ENCODE data around the gene GABRG3. TPM values are rescaled to one million over a fixed set of nuclear protein-coding genes. Genes with fewer than 3 reads are reported as not detected.

GABRG3 gene
- total and polyA plus RNA-seq, 2 of the 4 experiments (the other 2 are of a cell fraction): not detected

DNA sequence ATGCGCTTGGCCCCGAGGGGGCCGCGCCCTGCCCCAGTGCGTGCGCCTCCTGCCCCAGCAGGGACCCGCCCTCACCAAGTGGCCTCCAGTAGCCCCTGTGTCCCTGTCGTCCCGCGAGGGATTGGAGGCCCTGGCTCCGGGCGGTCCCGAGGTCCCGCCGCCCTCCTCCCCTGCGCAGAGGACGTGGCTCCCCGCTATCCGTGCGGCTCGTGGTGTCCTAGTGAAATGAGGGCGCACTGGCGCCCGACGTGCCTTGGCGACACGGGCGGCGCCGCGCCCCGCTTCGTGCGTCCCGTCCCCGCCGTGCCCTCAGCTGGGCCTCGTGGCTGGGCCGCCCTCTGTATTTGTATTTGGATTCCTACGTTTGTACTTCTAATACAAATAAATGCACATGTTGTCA lies 570.6 kb downstream of the GABRG3 start:
- no peak overlapping the region for H4K91ac ChIP-seq (ENCODE audit: insufficient read depth, low read depth, low read length)
- H3K9me1 ChIP-seq (ENCODE audit: insufficient read depth, low read length): no peaks in the 10 kb centered on the region
- no peaks in the 10 kb centered on the region for H4K20me1 ChIP-seq (ENCODE audit: insufficient read depth, low read length)
- H4K8ac ChIP-seq (ENCODE audit: low read depth in 2 of 2, low read length in 2 of 2): no peak overlapping the region
- H3K56ac ChIP-seq (ENCODE audit: extremely low read depth, insufficient read depth, low read length): no peak overlapping the region
- H3K23ac ChIP-seq (ENCODE audit: low read depth, low read length): no peak overlapping the region
- no peak overlapping the region for H3K4me3 ChIP-seq (ENCODE audit: insufficient read depth, low read depth, low read length)
- H3K18ac ChIP-seq (ENCODE audit: low read depth, low read length): no peak overlapping the region
- TF ChIP-seq MXI1 (IDR thresholded peaks at IDR 0.05; ENCODE audit: borderline replicate concordance, low read depth, low read length) (no peak), FOS (IDR thresholded peaks at IDR 0.05; ENCODE audit: low read depth, low read length) (no peak), MAZ (IDR thresholded peaks at IDR 0.05; ENCODE audit: borderline replicate concordance, low read depth, low read length) (no peak), RAD21 (IDR thresholded peaks at IDR 0.05; ENCODE audit: low read length) (no peak), SMC3 (IDR thresholded peaks at IDR 0.05; ENCODE audit: low read depth, low read length) (no peak), BHLHE40 (IDR thresholded peaks at IDR 0.05; ENCODE audit: low read depth, low read length) (no peak), RCOR1 (IDR thresholded peaks at IDR 0.05; ENCODE audit: insufficient replicate concordance, low read length) (no peak), CEBPB (IDR thresholded peaks at IDR 0.05; ENCODE audit: low read depth, low read length) (no peak), CHD1 (IDR thresholded peaks at IDR 0.05; ENCODE audit: low read depth, low read length) (no peak), RFX5 (IDR thresholded peaks at IDR 0.05; ENCODE audit: low read depth, low read length) (no peak)
- TF ChIP-seq, protein P1, sequence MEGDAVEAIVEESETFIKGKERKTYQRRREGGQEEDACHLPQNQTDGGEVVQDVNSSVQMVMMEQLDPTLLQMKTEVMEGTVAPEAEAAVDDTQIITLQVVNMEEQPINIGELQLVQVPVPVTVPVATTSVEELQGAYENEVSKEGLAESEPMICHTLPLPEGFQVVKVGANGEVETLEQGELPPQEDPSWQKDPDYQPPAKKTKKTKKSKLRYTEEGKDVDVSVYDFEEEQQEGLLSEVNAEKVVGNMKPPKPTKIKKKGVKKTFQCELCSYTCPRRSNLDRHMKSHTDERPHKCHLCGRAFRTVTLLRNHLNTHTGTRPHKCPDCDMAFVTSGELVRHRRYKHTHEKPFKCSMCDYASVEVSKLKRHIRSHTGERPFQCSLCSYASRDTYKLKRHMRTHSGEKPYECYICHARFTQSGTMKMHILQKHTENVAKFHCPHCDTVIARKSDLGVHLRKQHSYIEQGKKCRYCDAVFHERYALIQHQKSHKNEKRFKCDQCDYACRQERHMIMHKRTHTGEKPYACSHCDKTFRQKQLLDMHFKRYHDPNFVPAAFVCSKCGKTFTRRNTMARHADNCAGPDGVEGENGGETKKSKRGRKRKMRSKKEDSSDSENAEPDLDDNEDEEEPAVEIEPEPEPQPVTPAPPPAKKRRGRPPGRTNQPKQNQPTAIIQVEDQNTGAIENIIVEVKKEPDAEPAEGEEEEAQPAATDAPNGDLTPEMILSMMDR (conservative IDR thresholded peaks at IDR 0.05; ENCODE audit: low read depth, low read length): no peak
- TF ChIP-seq, protein P2, sequence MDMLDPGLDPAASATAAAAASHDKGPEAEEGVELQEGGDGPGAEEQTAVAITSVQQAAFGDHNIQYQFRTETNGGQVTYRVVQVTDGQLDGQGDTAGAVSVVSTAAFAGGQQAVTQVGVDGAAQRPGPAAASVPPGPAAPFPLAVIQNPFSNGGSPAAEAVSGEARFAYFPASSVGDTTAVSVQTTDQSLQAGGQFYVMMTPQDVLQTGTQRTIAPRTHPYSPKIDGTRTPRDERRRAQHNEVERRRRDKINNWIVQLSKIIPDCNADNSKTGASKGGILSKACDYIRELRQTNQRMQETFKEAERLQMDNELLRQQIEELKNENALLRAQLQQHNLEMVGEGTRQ (IDR thresholded peaks at IDR 0.05; ENCODE audit: low read depth, low read length): no peak
- no peaks in the 10 kb centered on the region for H3K36me3 ChIP-seq (ENCODE audit: control insufficient read depth, insufficient read depth, low read length)
- H3K4me1 ChIP-seq (ENCODE audit: control insufficient read depth, insufficient read depth, low read length): no peaks in the 10 kb centered on the region
- no peaks in the 10 kb centered on the region for H3K79me1 ChIP-seq (ENCODE audit: low read depth in 1 of 2, low read length in 2 of 2)
- no peak overlapping the region for H2BK15ac ChIP-seq (ENCODE audit: low read depth, low read length)
- H2BK20ac ChIP-seq (ENCODE audit: low read depth, low read length): no peak overlapping the region
- H4K5ac ChIP-seq (ENCODE audit: low read depth, low read length): no peak overlapping the region
- in situ Hi-C loops (cut with MboI; ENCODE audit: low sequenced_read_pairs): no loop called here
- H3K9me3 ChIP-seq (ENCODE audit: control insufficient read depth, insufficient read depth, low read length): peaks cover 13% of the 10 kb centered on the region
- no peak for DNase-seq
- dilution Hi-C loops (cut with HindIII; ENCODE audit: low sequenced_read_pairs, unreplicated experiment): no loop called here
- ATAC-seq (ENCODE audit: low read depth): no peak
- no peak overlapping the region for H2AFZ ChIP-seq (replicated peaks; ENCODE audit: low read length, poor library complexity)
- no peak overlapping the region for H3K9ac ChIP-seq (ENCODE audit: low read depth, low read length)
- intact Hi-C loops (cut with micrococcal nuclease): no loop called here
- no peaks in the 10 kb centered on the region for H3K27me3 ChIP-seq (ENCODE audit: control insufficient read depth, insufficient read depth, low read length)
- BruUV-seq (replicated peaks): no TSS peak
- no peak overlapping the region for H3K14ac ChIP-seq (replicated peaks; ENCODE audit: low read depth, low read length)
- POLR2A ChIA-PET (ENCODE audit: unreplicated experiment): no interaction called here
- no peak overlapping the region for H3K27ac ChIP-seq (ENCODE audit: insufficient read depth, low read length)
- no peak overlapping the region for H2AK5ac ChIP-seq (ENCODE audit: low read depth, low read length)
- 95% methylated on average over 19 of the region's 40 CpGs; no CpG with 5 or more reads in 1 of the 2 experiments for WGBS, 2 experiments (ENCODE audit: extremely low coverage in 2 of 2, insufficient read length in 1 of 2)
- CTCF ChIA-PET: no interaction called here
- no peak overlapping the region for H3K4me2 ChIP-seq (ENCODE audit: low read depth, low read length)
- H2AK9ac ChIP-seq (replicated peaks; ENCODE audit: low read depth, low read length, poor library complexity): no peak overlapping the region
- H2BK5ac ChIP-seq (ENCODE audit: low read depth, low read length, poor library complexity, severe bottlenecking): no peak overlapping the region
- H3K4ac ChIP-seq (ENCODE audit: low read depth, low read length): no peak overlapping the region
- no peak overlapping the region for H2BK120ac ChIP-seq (ENCODE audit: low read depth, low read length)

Data from IMR-90 (cell line).